ENCODE measurements around the gene BAZ2A.

- TF ChIP-seq POLR2A (IDR thresholded peaks at IDR 0.05; ENCODE audit: low read length), result no peak
- no peak for TF ChIP-seq GATA1 (IDR thresholded peaks at IDR 0.05; ENCODE audit: low read depth, low read length)
These were observed at the start of gene BAZ2A for GRCh38 chr12:56630180-56630632.
